AG10803 (cell line): ENCODE data around the gene EAPP.
A peak's percentile ranks its signal among the peaks of the same experiment; 100 is the strongest.

ENCODE experiments used
- DNase-seq: peaks from one replicate; pipeline ENCODE4 v3.0.0; 2010; ENCODE audit warnings: low read depth
- H3K4me3 ChIP-seq: 2 replicates; pipeline ENCODE4 v1.5.1; 2011; ENCODE audit warnings: mild to moderate bottlenecking, low read length, control low read depth
- TF ChIP-seq, protein P1 (sequence below): conservative IDR thresholded peaks from 2 replicates; pipeline ENCODE4 v1.5.1; 2011; ENCODE audit warnings: mild to moderate bottlenecking, low read length, control low read depth, inconsistent platforms

EAPP gene

DNA sequence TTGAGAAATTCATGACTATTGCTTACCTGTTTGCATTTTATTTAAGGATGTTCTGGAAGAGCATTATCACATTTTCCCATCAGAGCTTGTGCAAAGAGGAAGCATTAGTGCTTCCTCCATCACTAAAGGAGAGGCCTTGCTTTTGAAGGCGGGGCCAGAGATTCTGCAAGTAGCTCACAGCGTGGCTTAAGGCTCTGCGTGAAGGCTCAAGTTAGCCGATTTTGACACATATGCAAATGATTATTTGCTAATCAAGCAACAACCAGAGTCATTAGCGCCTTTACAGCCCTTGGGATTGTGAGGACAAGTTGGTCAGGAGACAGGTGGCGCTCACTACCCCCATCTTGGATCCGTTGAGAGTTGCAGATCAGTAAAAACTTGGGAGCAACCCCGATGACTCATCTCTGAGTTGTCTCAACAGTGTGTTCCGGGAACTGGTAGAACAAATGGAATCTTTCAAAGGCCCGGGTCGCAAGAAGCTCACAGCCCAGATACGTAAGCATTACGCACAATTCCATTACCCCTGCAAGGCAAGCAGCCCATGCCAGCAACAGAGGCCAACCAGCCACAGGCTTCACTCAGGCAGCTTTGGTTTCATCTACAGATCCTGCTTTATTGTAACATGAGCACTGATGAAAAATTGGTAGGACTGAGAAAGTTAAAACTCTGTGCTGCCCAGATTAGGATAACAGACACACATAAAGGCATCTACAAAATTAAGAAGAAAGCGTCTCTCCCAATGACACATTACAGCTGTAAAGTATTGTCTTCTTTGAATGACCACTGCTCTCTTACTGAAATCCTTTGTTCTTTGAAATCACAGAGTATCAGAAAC lies 42.6 kb downstream of the EAPP start:
- TF ChIP-seq, protein P1, sequence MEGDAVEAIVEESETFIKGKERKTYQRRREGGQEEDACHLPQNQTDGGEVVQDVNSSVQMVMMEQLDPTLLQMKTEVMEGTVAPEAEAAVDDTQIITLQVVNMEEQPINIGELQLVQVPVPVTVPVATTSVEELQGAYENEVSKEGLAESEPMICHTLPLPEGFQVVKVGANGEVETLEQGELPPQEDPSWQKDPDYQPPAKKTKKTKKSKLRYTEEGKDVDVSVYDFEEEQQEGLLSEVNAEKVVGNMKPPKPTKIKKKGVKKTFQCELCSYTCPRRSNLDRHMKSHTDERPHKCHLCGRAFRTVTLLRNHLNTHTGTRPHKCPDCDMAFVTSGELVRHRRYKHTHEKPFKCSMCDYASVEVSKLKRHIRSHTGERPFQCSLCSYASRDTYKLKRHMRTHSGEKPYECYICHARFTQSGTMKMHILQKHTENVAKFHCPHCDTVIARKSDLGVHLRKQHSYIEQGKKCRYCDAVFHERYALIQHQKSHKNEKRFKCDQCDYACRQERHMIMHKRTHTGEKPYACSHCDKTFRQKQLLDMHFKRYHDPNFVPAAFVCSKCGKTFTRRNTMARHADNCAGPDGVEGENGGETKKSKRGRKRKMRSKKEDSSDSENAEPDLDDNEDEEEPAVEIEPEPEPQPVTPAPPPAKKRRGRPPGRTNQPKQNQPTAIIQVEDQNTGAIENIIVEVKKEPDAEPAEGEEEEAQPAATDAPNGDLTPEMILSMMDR, result peak; percentile 50
- peak overlapping the region; percentile 28 for H3K4me3 ChIP-seq
- DNase-seq, result peak; percentile 98

DNA sequence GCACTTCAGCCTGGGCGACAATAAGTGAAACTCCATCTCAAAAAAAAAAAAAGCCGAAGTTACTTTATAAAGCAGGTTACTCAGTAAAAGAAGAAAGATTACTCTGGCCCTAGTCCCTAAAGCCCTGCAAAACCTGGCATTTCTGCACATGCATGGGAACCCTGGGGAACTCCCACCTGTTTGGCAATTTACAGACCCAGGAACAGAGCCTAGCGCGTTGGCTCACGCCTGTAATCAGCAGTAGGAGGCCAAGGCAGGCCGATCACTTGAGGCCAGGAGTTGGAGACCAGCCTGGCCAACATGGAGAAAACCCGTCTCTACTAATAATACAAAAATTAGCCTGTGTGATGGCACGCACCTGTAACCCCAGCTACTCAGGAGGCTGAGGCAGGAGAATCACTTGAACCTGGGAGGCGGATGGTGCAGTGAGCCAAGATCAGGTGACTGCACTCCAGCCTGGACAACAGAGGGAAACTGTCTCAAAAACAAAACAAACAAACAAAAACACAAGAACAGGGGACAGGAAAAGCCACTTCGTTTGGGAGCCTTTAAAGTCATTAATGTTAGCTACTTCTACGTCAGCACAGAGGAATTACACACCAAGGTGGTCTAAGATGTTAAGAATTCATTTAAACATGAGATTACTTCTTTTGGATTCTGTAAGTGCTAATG lies 43.4 kb downstream of the EAPP start:
- DNase-seq, result peak; percentile 31
- TF ChIP-seq, protein P1, result no peak
- no peak overlapping the region for H3K4me3 ChIP-seq

DNA sequence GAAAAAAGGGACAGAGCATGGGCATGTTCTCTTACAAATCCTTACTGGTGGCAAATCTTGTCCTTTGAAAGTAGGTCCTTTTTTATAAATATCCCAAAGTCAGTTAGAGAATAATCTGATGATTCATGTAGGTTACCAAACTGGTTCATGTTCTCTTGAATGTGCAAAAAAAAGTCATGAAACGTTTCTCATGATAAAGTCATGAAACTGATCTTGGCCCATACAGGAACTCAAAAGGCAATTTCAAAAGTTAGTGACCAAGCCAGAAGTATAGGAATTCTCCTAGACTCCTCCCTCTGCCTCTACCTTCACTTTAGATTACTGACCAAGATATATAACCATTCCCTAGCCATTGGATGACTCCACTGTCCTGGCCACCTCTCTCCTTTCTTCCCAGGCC lies 50.2 kb downstream of the EAPP start:
- no peak for DNase-seq
- TF ChIP-seq, protein P1, result no peak
- no peak overlapping the region for H3K4me3 ChIP-seq

DNA sequence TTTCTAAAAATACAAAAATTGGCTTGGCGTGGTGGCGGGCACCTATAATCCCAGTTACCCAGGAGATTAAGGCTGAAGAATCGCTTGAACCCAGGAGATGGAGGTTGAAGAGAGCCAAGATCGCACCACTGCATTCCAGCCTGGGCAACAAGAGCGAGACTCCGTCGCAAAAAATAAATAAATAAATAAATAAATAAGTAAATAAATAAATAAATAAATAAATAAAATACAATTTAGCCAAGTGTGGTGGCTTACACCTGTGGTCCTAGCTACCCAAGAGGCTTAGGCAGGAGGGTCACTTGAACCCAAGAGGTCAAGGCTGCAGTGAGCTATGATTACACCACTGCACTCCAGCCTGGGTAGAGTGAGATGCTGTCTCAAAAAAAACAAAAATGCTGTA lies 51.0 kb downstream of the EAPP start:
- DNase-seq, result no peak
- no peak overlapping the region for H3K4me3 ChIP-seq
- TF ChIP-seq, protein P1, result no peak

DNA sequence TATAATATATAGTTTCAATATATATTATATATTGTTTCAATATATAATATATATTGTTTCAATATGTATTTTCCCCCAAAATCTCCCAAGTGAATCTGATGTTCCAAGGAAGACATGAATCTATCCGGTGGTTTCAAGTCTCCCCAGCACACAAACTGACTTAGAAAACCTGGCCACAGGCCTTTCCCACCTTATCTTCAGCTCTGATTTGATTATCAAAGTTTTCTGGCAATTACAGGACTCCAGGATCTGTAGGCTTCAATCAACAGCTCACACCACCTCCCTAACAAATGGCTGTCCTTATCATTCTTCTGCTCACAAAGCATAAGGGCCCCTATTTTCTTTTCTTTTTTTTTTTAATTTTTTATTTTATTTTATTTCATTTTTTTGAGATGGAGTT lies 54.8 kb downstream of the EAPP start:
- H3K4me3 ChIP-seq, result no peak overlapping the region
- DNase-seq, result no peak
- TF ChIP-seq, protein P1, result no peak

DNA sequence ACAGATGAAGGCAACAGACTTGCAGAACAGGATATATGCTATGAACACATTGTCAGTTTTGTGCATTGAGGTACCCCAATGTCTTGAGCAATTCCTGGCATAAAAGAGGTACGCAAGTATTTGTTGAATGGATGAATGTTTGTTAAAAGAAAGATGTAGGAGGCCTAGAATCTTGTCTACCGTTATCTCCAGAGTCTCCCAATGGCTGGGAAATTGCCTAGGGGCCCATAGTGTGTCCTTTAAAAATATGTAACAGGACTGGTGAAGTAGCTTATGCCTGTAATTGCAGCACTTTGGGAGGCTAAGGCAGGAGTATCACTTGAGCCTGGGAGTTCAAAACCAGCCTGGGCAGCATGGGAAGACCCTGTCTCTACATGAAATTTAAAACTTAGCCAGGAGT lies 57.0 kb downstream of the EAPP start:
- TF ChIP-seq, protein P1, result no peak
- no peak for DNase-seq
- no peak overlapping the region for H3K4me3 ChIP-seq

DNA sequence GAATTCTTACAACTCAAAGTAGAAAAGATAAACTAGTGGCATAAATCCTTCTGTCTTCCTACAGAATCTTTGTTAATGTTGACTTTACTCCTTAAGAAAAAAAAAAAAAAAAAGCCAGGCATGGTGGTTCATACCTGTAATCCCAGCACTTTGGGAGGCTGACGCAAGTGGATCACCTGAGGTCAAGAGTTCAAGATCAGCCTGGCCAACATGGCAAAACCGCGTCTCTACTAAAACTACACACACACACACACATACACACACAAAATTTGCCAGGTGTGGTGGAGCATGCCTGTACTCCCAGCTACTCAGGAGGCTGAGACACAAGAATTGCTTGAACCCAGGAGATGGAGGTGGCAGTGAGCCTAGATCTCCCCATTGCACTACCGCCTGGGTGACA lies 59.8 kb downstream of the EAPP start:
- no peak for DNase-seq
- H3K4me3 ChIP-seq, result no peak overlapping the region
- TF ChIP-seq, protein P1, result no peak
